Measurements from ENCODE around the gene AFF3.

Gene AFF3

DNA sequence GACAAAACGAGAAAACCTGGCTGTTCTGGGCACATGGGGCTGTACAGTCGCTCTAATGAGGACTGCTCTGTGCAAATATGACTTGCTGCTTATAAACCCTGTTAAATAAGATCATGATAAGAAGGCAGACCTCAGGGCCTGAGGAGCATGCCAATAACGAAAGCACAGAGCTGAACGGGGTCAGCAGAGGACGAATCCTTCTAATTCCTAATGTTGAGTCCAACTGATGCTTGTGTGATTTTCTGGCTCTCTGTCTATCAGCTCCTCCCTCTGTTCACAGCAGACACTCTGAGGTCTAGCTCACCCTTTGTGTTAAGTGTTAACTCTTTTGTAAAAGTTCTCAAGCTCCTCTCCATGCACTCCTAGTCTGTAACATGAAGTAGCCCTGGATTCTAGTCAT lies 485.4 kb downstream of the AFF3 start:
- Histone ChIP-seq H3K4me3 (ENCODE audit: low read depth in 1 of 2, low read length in 1 of 2) (no peak overlapping the region), H3K27ac (no peak overlapping the region), H3K27me3 (no peaks in the 10 kb centered on the region), H3K4me1 (ENCODE audit: control insufficient read depth in 1 of 2, insufficient read depth in 1 of 2, low read depth in 1 of 2, low read length in 1 of 2) (peaks cover 0 to 8% of the 10 kb centered on the region in 2 experiments), H3K9me3 (no peaks in the 10 kb centered on the region), H3K36me3 (no peaks in the 10 kb centered on the region)
- TF ChIP-seq, protein P1, sequence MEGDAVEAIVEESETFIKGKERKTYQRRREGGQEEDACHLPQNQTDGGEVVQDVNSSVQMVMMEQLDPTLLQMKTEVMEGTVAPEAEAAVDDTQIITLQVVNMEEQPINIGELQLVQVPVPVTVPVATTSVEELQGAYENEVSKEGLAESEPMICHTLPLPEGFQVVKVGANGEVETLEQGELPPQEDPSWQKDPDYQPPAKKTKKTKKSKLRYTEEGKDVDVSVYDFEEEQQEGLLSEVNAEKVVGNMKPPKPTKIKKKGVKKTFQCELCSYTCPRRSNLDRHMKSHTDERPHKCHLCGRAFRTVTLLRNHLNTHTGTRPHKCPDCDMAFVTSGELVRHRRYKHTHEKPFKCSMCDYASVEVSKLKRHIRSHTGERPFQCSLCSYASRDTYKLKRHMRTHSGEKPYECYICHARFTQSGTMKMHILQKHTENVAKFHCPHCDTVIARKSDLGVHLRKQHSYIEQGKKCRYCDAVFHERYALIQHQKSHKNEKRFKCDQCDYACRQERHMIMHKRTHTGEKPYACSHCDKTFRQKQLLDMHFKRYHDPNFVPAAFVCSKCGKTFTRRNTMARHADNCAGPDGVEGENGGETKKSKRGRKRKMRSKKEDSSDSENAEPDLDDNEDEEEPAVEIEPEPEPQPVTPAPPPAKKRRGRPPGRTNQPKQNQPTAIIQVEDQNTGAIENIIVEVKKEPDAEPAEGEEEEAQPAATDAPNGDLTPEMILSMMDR (IDR thresholded peaks at IDR 0.05): no peak

DNA sequence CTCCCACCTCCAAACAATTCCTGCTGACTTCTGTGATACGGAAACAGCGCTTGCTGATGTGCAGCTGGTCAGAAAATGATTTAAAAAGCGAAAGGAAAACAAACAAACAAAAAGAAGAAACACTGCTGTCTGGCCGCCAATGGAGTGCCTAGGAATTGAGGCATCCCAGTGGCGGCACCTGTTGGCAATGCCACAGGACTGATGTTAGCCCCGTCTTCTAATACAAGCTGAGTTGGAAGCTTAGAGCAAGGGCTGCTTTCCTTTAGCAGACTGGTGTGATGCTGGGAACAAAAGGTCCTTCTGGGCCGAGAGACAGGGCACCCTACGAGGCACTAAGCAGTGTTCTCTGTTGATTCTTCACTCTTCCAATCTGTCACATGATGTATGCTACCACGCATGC lies 489.0 kb downstream of the AFF3 start:
- Histone ChIP-seq H3K9me3 (no peaks in the 10 kb centered on the region), H3K4me3 (ENCODE audit: low read depth in 1 of 2, low read length in 1 of 2) (no peak overlapping the region), H3K27ac (no peak overlapping the region), H3K27me3 (no peaks in the 10 kb centered on the region), H3K36me3 (no peaks in the 10 kb centered on the region), H3K4me1 (ENCODE audit: control insufficient read depth in 1 of 2, insufficient read depth in 1 of 2, low read depth in 1 of 2, low read length in 1 of 2) (no peaks in the 10 kb centered on the region)
- TF ChIP-seq, protein P1 (IDR thresholded peaks at IDR 0.05): no peak

DNA sequence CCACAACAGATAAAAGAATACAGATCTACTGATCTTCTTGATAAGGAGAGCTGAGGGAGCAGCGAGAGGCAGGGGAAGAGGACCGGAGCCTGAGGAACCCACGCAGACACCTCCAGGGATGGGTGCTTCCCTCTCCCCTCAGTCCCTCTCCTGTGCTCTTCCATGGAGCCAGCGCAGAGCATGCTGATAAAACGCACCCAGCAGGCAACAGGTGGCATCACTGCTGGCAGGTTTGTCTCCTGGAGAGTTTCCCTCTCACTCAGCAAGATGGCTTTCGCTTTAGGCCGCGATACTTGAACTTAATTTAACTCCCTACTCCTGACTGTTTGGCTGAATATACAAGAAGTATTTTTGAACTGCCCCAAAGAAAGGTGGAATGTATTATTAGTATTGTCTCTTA lies 489.5 kb downstream of the AFF3 start:
- H3K9me3 ChIP-seq: no peaks in the 10 kb centered on the region
- H3K4me1 ChIP-seq (ENCODE audit: control insufficient read depth in 1 of 2, insufficient read depth in 1 of 2, low read depth in 1 of 2, low read length in 1 of 2): no peaks in the 10 kb centered on the region
- H3K27ac ChIP-seq: no peak overlapping the region
- H3K4me3 ChIP-seq (ENCODE audit: low read depth in 1 of 2, low read length in 1 of 2): no peak overlapping the region
- H3K27me3 ChIP-seq: no peaks in the 10 kb centered on the region
- TF ChIP-seq, protein P1 (IDR thresholded peaks at IDR 0.05): no peak
- H3K36me3 ChIP-seq: no peaks in the 10 kb centered on the region

DNA sequence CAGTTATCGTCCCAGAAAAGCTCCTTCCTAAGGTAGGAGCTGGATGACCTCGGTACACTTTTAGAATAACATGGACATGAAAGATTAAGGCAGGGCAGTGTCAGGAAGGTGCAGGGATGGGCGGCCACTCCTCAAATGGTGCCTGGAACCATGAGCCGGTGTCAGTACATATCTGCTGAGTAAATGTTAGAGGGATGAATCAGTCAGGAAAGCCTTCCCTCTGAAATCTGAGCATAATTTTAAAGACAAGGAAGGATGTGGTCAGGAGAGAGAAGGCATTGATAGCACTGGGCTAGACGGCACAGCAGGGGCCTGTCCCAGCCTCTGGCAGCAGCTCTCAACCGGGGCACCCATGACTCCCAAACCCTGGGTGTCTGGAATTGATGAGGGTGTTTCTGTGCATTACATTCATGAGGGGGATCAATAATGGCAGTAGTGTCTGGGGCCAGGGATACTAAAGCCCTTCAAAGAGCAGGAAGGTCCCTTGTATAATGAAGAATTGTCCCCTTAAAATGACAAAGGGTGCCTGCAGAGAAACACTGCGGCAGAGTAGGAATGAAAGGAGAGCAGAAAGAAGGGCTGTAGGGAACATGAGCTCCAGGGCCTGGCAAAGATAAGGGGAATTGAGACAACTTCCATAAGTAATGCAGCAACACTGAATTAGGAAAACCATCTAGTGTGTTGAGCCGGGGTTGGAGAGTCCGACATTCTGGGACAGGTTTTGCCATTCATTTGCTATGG lies 490.3 kb downstream of the AFF3 start:
- H3K4me3 ChIP-seq (ENCODE audit: low read depth in 1 of 2, low read length in 1 of 2): no peak overlapping the region
- TF ChIP-seq, protein P1 (IDR thresholded peaks at IDR 0.05): no peak
- no peaks in the 10 kb centered on the region for H3K36me3 ChIP-seq
- H3K9me3 ChIP-seq: no peaks in the 10 kb centered on the region
- no peak overlapping the region for H3K27ac ChIP-seq
- no peaks in the 10 kb centered on the region for H3K4me1 ChIP-seq (ENCODE audit: control insufficient read depth in 1 of 2, insufficient read depth in 1 of 2, low read depth in 1 of 2, low read length in 1 of 2)
- no peaks in the 10 kb centered on the region for H3K27me3 ChIP-seq

DNA sequence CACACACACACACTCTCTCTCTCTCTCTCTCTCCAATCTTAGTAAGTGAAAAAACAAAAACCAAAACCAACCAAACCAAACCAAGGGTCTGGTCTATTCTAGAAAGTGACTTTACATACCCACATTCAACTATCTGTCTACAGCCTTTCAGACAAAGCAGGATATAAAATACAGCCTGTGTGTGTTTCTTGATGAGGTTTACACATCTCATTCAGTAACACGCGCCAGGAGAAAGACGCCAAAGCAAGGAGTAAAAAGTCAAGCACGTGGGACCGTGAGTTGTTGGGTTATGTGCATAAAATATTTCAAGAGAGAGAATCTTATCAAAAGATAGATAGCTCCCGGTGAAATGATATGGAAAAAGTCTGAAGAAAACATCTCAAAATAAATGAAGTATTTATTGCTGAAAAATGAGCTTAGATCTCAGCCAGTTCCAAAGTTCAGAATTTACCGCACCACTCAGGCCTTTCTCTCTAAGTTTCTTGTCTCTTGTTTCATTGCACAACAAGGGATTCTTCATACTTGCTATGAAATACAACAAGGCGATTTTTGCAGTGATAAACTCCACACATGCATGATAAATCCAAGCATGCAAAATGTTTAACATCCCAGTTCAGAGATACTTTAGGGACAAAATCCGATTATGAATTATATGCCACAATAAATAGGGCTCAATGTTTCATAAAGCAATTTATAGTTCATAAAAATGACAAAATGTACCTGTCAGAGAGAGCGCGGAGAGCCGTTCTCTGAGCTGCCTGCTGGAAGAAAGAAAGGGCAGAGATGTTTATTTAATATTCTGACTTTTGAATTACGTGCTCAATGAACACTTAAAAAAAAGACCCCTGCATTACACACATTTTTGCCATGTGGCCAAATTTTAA lies 493.2 kb downstream of the AFF3 start:
- TF ChIP-seq, protein P1 (IDR thresholded peaks at IDR 0.05): no peak
- H3K36me3 ChIP-seq: no peaks in the 10 kb centered on the region
- no peak overlapping the region for H3K27ac ChIP-seq

More for the DNA sequence above, 493.2 kb downstream of the AFF3 start:
- Histone ChIP-seq H3K9me3 (no peaks in the 10 kb centered on the region), H3K27me3 (no peaks in the 10 kb centered on the region), H3K4me1 (ENCODE audit: control insufficient read depth in 1 of 2, insufficient read depth in 1 of 2, low read depth in 1 of 2, low read length in 1 of 2) (no peaks in the 10 kb centered on the region), H3K4me3 (ENCODE audit: low read depth in 1 of 2, low read length in 1 of 2) (no peak overlapping the region)
